ENCODE measurements around the gene ANXA4.

- TF ChIP-seq, protein P1, sequence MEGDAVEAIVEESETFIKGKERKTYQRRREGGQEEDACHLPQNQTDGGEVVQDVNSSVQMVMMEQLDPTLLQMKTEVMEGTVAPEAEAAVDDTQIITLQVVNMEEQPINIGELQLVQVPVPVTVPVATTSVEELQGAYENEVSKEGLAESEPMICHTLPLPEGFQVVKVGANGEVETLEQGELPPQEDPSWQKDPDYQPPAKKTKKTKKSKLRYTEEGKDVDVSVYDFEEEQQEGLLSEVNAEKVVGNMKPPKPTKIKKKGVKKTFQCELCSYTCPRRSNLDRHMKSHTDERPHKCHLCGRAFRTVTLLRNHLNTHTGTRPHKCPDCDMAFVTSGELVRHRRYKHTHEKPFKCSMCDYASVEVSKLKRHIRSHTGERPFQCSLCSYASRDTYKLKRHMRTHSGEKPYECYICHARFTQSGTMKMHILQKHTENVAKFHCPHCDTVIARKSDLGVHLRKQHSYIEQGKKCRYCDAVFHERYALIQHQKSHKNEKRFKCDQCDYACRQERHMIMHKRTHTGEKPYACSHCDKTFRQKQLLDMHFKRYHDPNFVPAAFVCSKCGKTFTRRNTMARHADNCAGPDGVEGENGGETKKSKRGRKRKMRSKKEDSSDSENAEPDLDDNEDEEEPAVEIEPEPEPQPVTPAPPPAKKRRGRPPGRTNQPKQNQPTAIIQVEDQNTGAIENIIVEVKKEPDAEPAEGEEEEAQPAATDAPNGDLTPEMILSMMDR (conservative IDR thresholded peaks at IDR 0.05; ENCODE audit: low read depth, low read length) = no peak
- TF ChIP-seq EZH2 (IDR thresholded peaks at IDR 0.05; ENCODE audit: low read length, unreplicated experiment) = no peak
Observed at GRCh38 chr2:69762513-69763494, 20.9 kb downstream of the ANXA4 start.

Measured in PC-3 (cell line).